GM12878 (cell line): Measurements from ENCODE around the gene FAP. TPM values are rescaled to one million over a fixed set of nuclear protein-coding genes. Genes with fewer than 3 reads are reported as not detected.
A peak's percentile ranks its signal among the peaks of the same experiment; 100 is the strongest.

Experiments used
- ATAC-seq: fragments of 200-7000 bp; cut with Tn5 transposase; 3 replicates; pipeline ENCODE4 v1.9.1; 2020; ENCODE audit warnings: mild to moderate bottlenecking, moderate library complexity
- BruUV-seq: library from RNA; stranded (reverse); fragments of 400-500 nt; replicated peaks from 2 replicates; lab custom pipeline; 2021; lab: Mats Ljungman, UMichigan
- CTCF ChIA-PET: fragments of 300-600 bp; sonication (Branson Sonifier 250); formaldehyde crosslinking; extraction: SDS; loops from one replicate; lab custom pipeline; 2021; ENCODE audit warnings: inconsistent platforms; lab: Yijun Ruan, JAX
- POLR2A ChIA-PET: fragments of 350-600 bp; formaldehyde crosslinking; extraction: SDS; loops from one replicate; lab custom pipeline; 2021; ENCODE audit warnings: inconsistent platforms; lab: Charles Lee
- RAD21 ChIA-PET: fragments of 300-600 bp; sonication (Branson Sonifier 250); formaldehyde crosslinking; loops from one replicate; lab custom pipeline; 2023; ENCODE audit warnings: antibody characterized with exemption; ENCODE audit not compliant: unreplicated experiment; lab: Charles Lee
- SMC1A ChIA-PET: fragments of 300-600 bp; sonication (Branson Sonifier 250); formaldehyde crosslinking; loops from one replicate; lab custom pipeline; 2023; ENCODE audit not compliant: unreplicated experiment, uncharacterized antibody; lab: Charles Lee
- DNase-seq: peaks from one replicate; pipeline ENCODE4 v3.0.0-alpha.2; 2011; ENCODE audit warnings: low read depth, low spot score
- FAIRE-seq: peaks from 3 replicates; lab custom pipeline; 2011; peaks lifted over from hg19 to GRCh38; lab: Jason Lieb, UNC
- H2AFZ ChIP-seq: 2 replicates; pipeline ENCODE4 v1.6.0; 2011; ENCODE audit warnings: low read depth, low read length, control low read depth; ENCODE audit not compliant: control insufficient read depth
- H3K27ac ChIP-seq: 2 replicates; pipeline ENCODE4 v1.5.1; 2011; ENCODE audit warnings: control low read depth; ENCODE audit not compliant: control insufficient read depth, insufficient read depth
- H3K27me3 ChIP-seq, 2 experiments: replicated peaks in 1 of 2; 2 replicates each; pipeline versions ENCODE4 v1.6.0 to v1.6.1; 2011; ENCODE audit warnings: low read length in 1 of 2; ENCODE audit not compliant: control insufficient read depth in 2 of 2, insufficient read depth in 2 of 2
- H3K36me3 ChIP-seq, 2 experiments: 2 replicates each; pipeline ENCODE4 v1.5.1; 2011; ENCODE audit warnings: low read length in 1 of 2; ENCODE audit not compliant: control insufficient read depth in 2 of 2, insufficient read depth in 2 of 2
- H3K4me1 ChIP-seq: 2 replicates; pipeline ENCODE4 v1.6.1; 2011; ENCODE audit warnings: mild to moderate bottlenecking, low read length, moderate library complexity, mixed read lengths; ENCODE audit not compliant: control insufficient read depth, insufficient read depth
- H3K4me2 ChIP-seq: 2 replicates; pipeline ENCODE4 v1.6.0; 2011; ENCODE audit warnings: control low read depth; ENCODE audit not compliant: control insufficient read depth, insufficient read depth
- H3K4me3 ChIP-seq: fragments of 200-600 bp; sonication (generic); 2 replicates; pipeline ENCODE4 v1.5.1; 2016
- H3K79me2 ChIP-seq: 2 replicates; pipeline ENCODE4 v1.6.0; 2011; ENCODE audit warnings: low read length; ENCODE audit not compliant: control insufficient read depth, insufficient read depth
- H3K9ac ChIP-seq: 2 replicates; pipeline ENCODE4 v1.8.0; 2011; ENCODE audit warnings: low read length, control low read depth, mixed read lengths; ENCODE audit not compliant: control insufficient read depth, insufficient read depth
- H3K9me3 ChIP-seq: replicated peaks from 3 replicates; pipeline ENCODE4 v1.5.1; 2011; ENCODE audit warnings: mild to moderate bottlenecking, low read length; ENCODE audit not compliant: control insufficient read depth, insufficient read depth
- H4K20me1 ChIP-seq: 2 replicates; pipeline ENCODE4 v1.6.0; 2011; ENCODE audit not compliant: control insufficient read depth, insufficient read depth
- ATF7 ChIP-seq: fragments of 450-650 bp; IDR thresholded peaks from 2 replicates; pipeline ENCODE4 v1.6.1; 2016; ENCODE audit warnings: low read depth, mild to moderate bottlenecking
- BACH1 ChIP-seq: fragments of 450-650 bp; IDR thresholded peaks from 2 replicates; pipeline ENCODE4 v1.6.1; 2017; ENCODE audit warnings: mild to moderate bottlenecking, borderline replicate concordance
- BMI1 ChIP-seq: fragments of 450-650 bp; IDR thresholded peaks from 2 replicates; pipeline ENCODE4 v1.6.1; 2016; ENCODE audit warnings: mild to moderate bottlenecking, moderate library complexity, borderline replicate concordance
- BRCA1 ChIP-seq: IDR thresholded peaks from 2 replicates; pipeline ENCODE4 v1.6.1; 2011; ENCODE audit warnings: low read depth, low read length, improper control_type of control experiment
- MXI1 ChIP-seq: fragments of 150-350 bp; IDR thresholded peaks from 2 replicates; pipeline ENCODE4 v1.6.1; 2011; ENCODE audit warnings: low read depth, mild to moderate bottlenecking, inconsistent platforms, low read length, improper control_type of control experiment
- NR2C1 ChIP-seq: fragments of 450-650 bp; IDR thresholded peaks from 2 replicates; pipeline ENCODE4 v1.6.1; 2017; ENCODE audit warnings: antibody characterized with exemption, mild to moderate bottlenecking, moderate library complexity
- NR2C2 ChIP-seq: IDR thresholded peaks from 2 replicates; pipeline ENCODE4 v1.6.1; 2011; ENCODE audit warnings: borderline replicate concordance, low read depth; ENCODE audit not compliant: control insufficient read depth, insufficient read length
- PAX8 ChIP-seq: fragments of 450-650 bp; IDR thresholded peaks from 2 replicates; pipeline ENCODE4 v1.6.1; 2017; ENCODE audit warnings: mild to moderate bottlenecking, moderate library complexity
- POLR2A ChIP-seq: IDR thresholded peaks from 2 replicates; pipeline ENCODE4 v1.6.1; 2011; ENCODE audit warnings: low read depth, mild to moderate bottlenecking, low read length
- POLR2AphosphoS2 ChIP-seq: IDR thresholded peaks from 2 replicates; pipeline ENCODE4 v1.6.1; 2011; ENCODE audit warnings: low read depth, mild to moderate bottlenecking, low read length, improper control_type of control experiment, moderate library complexity
- RAD21 ChIP-seq: IDR thresholded peaks from 2 replicates; pipeline ENCODE4 v1.6.1; 2011; ENCODE audit warnings: mild to moderate bottlenecking, low read depth, low read length, moderate library complexity; ENCODE audit not compliant: insufficient read depth
- SMC3 ChIP-seq: IDR thresholded peaks from 2 replicates; pipeline ENCODE4 v1.6.1; 2011; ENCODE audit warnings: low read length, improper control_type of control experiment, borderline replicate concordance
- SREBF1 ChIP-seq: IDR thresholded peaks from 2 replicates; pipeline ENCODE4 v1.6.1; 2012; ENCODE audit warnings: mild to moderate bottlenecking, low read length
- STAT1 ChIP-seq: fragments of 450-650 bp; conservative IDR thresholded peaks from 2 replicates; pipeline ENCODE4 v1.6.1; 2014; ENCODE audit warnings: antibody characterized with exemption, mild to moderate bottlenecking
- TCF7 ChIP-seq: IDR thresholded peaks from 2 replicates; pipeline ENCODE4 v1.6.1; 2014; ENCODE audit warnings: antibody characterized with exemption, borderline replicate concordance
- WRNIP1 ChIP-seq: IDR thresholded peaks from 2 replicates; pipeline ENCODE4 v1.6.1; 2011; ENCODE audit warnings: low read depth, low read length, improper control_type of control experiment, borderline replicate concordance
- YY1 ChIP-seq: IDR thresholded peaks from 2 replicates; pipeline ENCODE4 v1.6.1; 2011; ENCODE audit warnings: low read depth, mild to moderate bottlenecking, low read length
- ZBED1 ChIP-seq: IDR thresholded peaks from 2 replicates; pipeline ENCODE4 v1.6.1; 2016; ENCODE audit warnings: borderline replicate concordance
- ZNF384 ChIP-seq: IDR thresholded peaks from 2 replicates; pipeline ENCODE4 v1.6.1; 2012; ENCODE audit warnings: low read depth, mild to moderate bottlenecking, low read length, improper control_type of control experiment, borderline replicate concordance
- WGBS: methylation state at CpG from one replicate; pipeline ENCODE4 v1.1.6; 2016; ENCODE audit warnings: low lambda C conversion rate; ENCODE audit not compliant: insufficient replicate concordance, insufficient coverage; ENCODE audit errors: missing lambda C conversion rate; 5-methylcytosine and 5-hydroxymethylcytosine counted together
- in situ Hi-C: fragments of 300-500 bp; cut with MboI; formaldehyde crosslinking; loops from 9 replicates; pipeline ENCODE4 v1.14.3; 2018; ENCODE audit warnings: mixed read lengths
- intact Hi-C: fragments of 100-400 bp; cut with micrococcal nuclease; formaldehyde crosslinking; loops from one replicate; pipeline ENCODE4 v1.14.2; 2022; ENCODE audit not compliant: unreplicated experiment
- polyA plus RNA-seq, 11 experiments: library from polyadenylated mRNA; depleted of rRNA in 4 of 11; unstranded in 6 of 11; stranded (reverse) in 5 of 11; fragments of >200 nt; fragmentation: Nextera tagmentation in 4 of 11; fragmentation: Illumina TruSeq in 1 of 11; extraction: Ambion mirVana in 4 of 11; extraction: Trizol in 1 of 11; gene quantifications; 1 replicate in 1 of 11; 2 replicates in 10 of 11; pipeline versions ENCODE4 v1.2.1 to v1.2.3, GENCODE V29; 2011 to 2016; ENCODE audit warnings: inconsistent platforms in 2 of 11, missing spikeins in 2 of 11, low read depth in 1 of 11
- total RNA-seq, 4 experiments: library from RNA; depleted of rRNA in 3 of 4; stranded (reverse); fragments of >200 nt in 3 of 4; fragmentation: Illumina TruSeq in 1 of 4; extraction: Trizol in 1 of 4; gene quantifications; 2 replicates each; pipeline versions ENCODE4 v1.2.1 to v1.2.3, GENCODE V29; 2013 to 2021
- TF ChIP-seq, protein P1 (sequence below): IDR thresholded peaks from 2 replicates; pipeline ENCODE4 v1.6.1; 2011; ENCODE audit warnings: mild to moderate bottlenecking, low read depth, low read length, moderate library complexity; ENCODE audit not compliant: insufficient replicate concordance
- TF ChIP-seq, protein P2 (sequence below): IDR thresholded peaks from 2 replicates; pipeline ENCODE4 v1.6.1; 2011; ENCODE audit warnings: borderline replicate concordance, low read depth, mild to moderate bottlenecking, moderate library complexity, mixed read lengths, low read length; ENCODE audit not compliant: insufficient read depth; ENCODE audit errors: extremely low read length
- TF ChIP-seq, protein P3 (sequence below), 3 experiments: IDR thresholded peaks in 2 of 3; conservative IDR thresholded peaks in 1 of 3; 2 replicates each; pipeline ENCODE4 v1.5.1; 2011; ENCODE audit warnings: low read depth in 3 of 3, low read length in 3 of 3, mild to moderate bottlenecking in 3 of 3, control low read depth in 2 of 3, moderate library complexity in 2 of 3, inconsistent platforms in 1 of 3, mixed read lengths in 1 of 3; ENCODE audit not compliant: control insufficient read depth in 2 of 3, insufficient read depth in 1 of 3; ENCODE audit errors: extremely low read depth in 1 of 3

The FAP gene
- total and polyA plus RNA-seq, 10 of the 15 experiments (the other 5 are each of a cell fraction or from before 2014, with no cell fraction given): 0.16 TPM; not detected in 9

DNA sequence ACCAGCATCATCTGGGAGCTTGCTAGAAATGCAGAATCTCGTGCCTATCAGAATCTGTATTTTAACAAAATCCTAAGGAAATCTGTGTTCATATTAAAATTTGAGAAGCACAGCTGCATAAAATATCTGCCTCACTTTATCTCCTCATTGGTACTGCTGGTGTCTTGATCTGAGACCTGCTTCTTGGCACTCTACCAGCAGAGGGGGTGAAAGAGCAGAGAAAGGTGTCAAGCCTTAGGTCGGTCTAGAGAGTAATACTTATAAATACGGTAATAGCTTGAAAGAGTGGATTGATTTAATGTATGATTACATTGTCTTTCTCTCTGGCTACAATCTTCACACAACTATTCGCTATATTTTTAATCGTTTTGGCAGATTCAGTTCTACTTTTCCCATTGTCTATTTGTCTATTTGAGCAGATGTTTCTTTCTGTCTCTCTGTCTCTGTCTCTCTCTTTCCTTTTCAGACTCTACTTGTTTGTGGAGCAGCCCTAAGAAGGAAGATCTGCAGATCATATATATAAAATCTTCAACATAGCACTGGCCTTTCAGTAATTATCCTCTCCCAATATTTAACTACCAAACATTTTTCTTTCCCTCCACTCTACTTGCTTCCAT is 89.5 kb downstream of the FAP start:
- no peaks in the 10 kb centered on the region for H3K4me1 ChIP-seq
- POLR2A ChIA-PET: no interaction called here
- no peaks in the 10 kb centered on the region for H4K20me1 ChIP-seq
- H2AFZ ChIP-seq: no peak overlapping the region; the same call in 1 of the 2 replicates
- H3K27me3 ChIP-seq: no peaks in the 10 kb centered on the region
- WGBS: 1% methylated on average over 5 of the region's 5 CpGs
- no peak overlapping the region for H3K4me2 ChIP-seq
- no peak overlapping the region for H3K27ac ChIP-seq
- no peak overlapping the region for H3K9ac ChIP-seq
- FAIRE-seq (peak; percentile 90), ATAC-seq (peak; percentile 99), DNase-seq (no peak)
- RAD21 ChIA-PET: interaction anchor here (0.8 to 1.1 kb wide), 2 partner anchors 29 to 145 kb away, joined by 3 to 5 read pairs; no protein-coding TSS in a partner anchor
- SMC1A ChIA-PET: interaction anchor here (0.7 to 1.4 kb wide), 11 partner anchors 9 to 692 kb away, joined by 3 to 6 read pairs (median 3); no protein-coding TSS in a partner anchor
- TF ChIP-seq POLR2AphosphoS2: no peak
- TF ChIP-seq ATF7: no peak
- no peak for TF ChIP-seq POLR2A
- no peak for TF ChIP-seq NR2C2
- no peak for TF ChIP-seq STAT1
- TF ChIP-seq ZNF384: no peak
- TF ChIP-seq SREBF1: no peak
- TF ChIP-seq BRCA1: no peak
- no peak for TF ChIP-seq WRNIP1
- no peak for TF ChIP-seq ZBED1
- TF ChIP-seq, protein P1, sequence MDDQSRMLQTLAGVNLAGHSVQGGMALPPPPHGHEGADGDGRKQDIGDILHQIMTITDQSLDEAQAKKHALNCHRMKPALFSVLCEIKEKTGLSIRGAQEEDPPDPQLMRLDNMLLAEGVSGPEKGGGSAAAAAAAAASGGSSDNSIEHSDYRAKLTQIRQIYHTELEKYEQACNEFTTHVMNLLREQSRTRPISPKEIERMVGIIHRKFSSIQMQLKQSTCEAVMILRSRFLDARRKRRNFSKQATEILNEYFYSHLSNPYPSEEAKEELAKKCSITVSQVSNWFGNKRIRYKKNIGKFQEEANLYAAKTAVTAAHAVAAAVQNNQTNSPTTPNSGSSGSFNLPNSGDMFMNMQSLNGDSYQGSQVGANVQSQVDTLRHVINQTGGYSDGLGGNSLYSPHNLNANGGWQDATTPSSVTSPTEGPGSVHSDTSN: no peak
- TF ChIP-seq, protein P2, sequence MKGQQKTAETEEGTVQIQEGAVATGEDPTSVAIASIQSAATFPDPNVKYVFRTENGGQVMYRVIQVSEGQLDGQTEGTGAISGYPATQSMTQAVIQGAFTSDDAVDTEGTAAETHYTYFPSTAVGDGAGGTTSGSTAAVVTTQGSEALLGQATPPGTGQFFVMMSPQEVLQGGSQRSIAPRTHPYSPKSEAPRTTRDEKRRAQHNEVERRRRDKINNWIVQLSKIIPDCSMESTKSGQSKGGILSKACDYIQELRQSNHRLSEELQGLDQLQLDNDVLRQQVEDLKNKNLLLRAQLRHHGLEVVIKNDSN: no peak
- peak; percentile 70 for TF ChIP-seq RAD21
- TF ChIP-seq BMI1: no peak
- no peak for TF ChIP-seq MXI1
- TF ChIP-seq, protein P3, sequence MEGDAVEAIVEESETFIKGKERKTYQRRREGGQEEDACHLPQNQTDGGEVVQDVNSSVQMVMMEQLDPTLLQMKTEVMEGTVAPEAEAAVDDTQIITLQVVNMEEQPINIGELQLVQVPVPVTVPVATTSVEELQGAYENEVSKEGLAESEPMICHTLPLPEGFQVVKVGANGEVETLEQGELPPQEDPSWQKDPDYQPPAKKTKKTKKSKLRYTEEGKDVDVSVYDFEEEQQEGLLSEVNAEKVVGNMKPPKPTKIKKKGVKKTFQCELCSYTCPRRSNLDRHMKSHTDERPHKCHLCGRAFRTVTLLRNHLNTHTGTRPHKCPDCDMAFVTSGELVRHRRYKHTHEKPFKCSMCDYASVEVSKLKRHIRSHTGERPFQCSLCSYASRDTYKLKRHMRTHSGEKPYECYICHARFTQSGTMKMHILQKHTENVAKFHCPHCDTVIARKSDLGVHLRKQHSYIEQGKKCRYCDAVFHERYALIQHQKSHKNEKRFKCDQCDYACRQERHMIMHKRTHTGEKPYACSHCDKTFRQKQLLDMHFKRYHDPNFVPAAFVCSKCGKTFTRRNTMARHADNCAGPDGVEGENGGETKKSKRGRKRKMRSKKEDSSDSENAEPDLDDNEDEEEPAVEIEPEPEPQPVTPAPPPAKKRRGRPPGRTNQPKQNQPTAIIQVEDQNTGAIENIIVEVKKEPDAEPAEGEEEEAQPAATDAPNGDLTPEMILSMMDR (IDR thresholded peaks at IDR 0.05 in 2 of 3, conservative IDR thresholded peaks at IDR 0.05 in 1 of 3; ENCODE audit: control insufficient read depth in 2 of 3, extremely low read depth in 1 of 3, insufficient read depth in 1 of 3, low read depth in 3 of 3, low read length in 3 of 3): peak; percentile 80 to 90 (median 86)
- TF ChIP-seq PAX8: no peak
- TF ChIP-seq YY1: 0 out of 2 replicates have a peak, but pooled peaks have one; percentile 28
- no peak for TF ChIP-seq BACH1
- no peak for TF ChIP-seq TCF7
- TF ChIP-seq SMC3: peak; percentile 56; the same call in 1 of the 2 replicates
- no peak for TF ChIP-seq NR2C1
- BruUV-seq: no TSS peak
- in situ Hi-C loops (loop anchor here (5.0 kb wide), 1 partner anchor 144 kb away; no protein-coding TSS in a partner anchor), intact Hi-C loops (loop anchor here (1.0 kb wide), 1 partner anchor 145 kb away; no protein-coding TSS in a partner anchor)
- CTCF ChIA-PET: interaction anchor here (0.6 to 5.7 kb wide), 20 partner anchors 9 to 493 kb away, joined by 3 to 28 read pairs (median 5); partner anchors contain the start of gene IFIH1
- no peaks in the 10 kb centered on the region for H3K79me2 ChIP-seq
- no peaks in the 10 kb centered on the region for H3K9me3 ChIP-seq
- no peaks in the 10 kb centered on the region for H3K36me3 ChIP-seq
- H3K4me3 ChIP-seq: no peak overlapping the region
